ENCODE results near the gene BEAN1.

DNA sequence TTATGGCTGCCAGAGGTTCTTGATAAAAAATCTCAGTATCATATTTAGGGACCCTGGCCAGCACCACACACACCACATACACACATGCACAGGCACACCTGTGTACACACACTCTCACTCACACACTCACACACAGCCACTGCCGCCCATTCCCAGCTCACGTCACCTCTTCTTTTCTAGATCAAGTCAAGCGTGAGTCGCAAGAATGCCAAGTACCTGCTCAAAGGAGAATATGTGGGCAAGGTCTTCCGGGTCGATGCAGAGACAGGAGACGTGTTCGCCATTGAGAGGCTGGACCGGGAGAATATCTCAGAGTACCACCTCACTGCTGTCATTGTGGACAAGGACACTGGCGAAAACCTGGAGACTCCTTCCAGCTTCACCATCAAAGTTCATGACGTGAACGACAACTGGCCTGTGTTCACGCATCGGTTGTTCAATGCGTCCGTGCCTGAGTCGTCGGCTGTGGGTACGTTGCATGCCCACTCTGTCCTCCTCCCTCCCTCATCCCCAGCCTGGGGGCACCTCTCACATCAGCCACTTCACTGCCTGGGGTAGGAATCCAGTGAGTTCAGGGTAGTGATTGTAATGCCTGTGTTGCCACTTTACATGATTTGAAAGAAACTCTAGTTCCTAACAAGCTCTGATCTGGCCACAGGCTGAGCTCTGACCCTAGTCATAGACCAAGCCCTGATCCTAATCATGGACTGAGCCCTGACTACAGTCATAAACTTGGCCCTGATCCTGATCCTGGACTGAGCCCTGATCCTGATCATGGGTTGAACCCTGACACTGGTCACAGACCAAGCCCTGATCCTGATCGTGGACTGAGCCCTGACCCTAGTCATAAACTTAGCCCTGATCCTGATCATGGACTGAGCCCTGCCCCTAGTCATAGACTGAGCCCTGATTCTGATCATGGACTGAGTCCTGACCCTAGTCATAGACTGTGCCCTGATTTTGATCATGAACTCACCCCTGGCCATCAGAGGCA lies 40.2 kb upstream of the BEAN1 start:
- TF ChIP-seq, protein P1, sequence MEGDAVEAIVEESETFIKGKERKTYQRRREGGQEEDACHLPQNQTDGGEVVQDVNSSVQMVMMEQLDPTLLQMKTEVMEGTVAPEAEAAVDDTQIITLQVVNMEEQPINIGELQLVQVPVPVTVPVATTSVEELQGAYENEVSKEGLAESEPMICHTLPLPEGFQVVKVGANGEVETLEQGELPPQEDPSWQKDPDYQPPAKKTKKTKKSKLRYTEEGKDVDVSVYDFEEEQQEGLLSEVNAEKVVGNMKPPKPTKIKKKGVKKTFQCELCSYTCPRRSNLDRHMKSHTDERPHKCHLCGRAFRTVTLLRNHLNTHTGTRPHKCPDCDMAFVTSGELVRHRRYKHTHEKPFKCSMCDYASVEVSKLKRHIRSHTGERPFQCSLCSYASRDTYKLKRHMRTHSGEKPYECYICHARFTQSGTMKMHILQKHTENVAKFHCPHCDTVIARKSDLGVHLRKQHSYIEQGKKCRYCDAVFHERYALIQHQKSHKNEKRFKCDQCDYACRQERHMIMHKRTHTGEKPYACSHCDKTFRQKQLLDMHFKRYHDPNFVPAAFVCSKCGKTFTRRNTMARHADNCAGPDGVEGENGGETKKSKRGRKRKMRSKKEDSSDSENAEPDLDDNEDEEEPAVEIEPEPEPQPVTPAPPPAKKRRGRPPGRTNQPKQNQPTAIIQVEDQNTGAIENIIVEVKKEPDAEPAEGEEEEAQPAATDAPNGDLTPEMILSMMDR (IDR thresholded peaks at IDR 0.05; ENCODE audit: borderline replicate concordance, extremely low read depth, low read length, poor library complexity, severe bottlenecking): no peak
- no peak for TF ChIP-seq EZH2 (IDR thresholded peaks at IDR 0.05; ENCODE audit: borderline replicate concordance, low read depth, low read length, severe bottlenecking)
